8988T (cell line): ENCODE results near the gene AIFM3.

ENCODE experiments used
- DNase-seq: peaks from one replicate; pipeline ENCODE4 v3.0.0; 2011

The AIFM3 gene

DNA sequence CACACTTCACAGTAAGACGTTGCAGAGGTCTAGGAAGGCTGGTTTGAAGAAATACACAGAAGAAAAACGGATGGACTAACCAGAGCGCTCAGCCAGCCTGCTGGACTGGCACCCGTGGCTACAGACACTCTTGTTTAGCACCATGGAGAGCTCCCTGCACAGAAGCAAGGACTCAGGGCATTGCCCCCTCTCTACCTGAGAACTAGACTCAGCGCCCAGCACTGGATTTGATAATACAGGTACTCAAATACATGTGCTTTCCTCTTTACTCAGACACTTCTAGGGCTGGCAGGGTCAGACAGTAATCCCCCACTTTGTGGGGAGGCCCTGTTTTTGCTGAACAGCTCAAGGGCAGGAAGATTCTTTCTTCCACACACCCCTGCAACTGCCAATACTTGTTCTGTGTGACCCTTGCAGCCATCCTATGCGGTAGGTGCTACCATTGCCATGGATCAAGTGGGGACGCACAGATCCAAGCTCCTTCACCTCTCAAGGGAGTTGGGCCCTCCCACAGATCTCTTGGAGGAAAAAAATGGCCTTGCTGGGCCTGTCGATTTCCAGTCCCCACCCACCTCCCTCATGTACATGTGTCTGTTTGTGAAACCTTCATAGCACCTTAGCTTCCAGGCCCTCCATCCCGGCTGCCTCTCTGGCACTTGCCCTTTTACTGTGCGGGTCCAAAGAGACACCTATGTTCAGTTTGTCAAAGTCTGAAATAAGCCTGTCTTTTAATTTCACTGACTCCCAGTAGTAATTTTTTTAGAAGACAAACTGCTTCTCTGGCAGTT, 42.8 kb downstream of the AIFM3 start:
- no peak for DNase-seq

DNA sequence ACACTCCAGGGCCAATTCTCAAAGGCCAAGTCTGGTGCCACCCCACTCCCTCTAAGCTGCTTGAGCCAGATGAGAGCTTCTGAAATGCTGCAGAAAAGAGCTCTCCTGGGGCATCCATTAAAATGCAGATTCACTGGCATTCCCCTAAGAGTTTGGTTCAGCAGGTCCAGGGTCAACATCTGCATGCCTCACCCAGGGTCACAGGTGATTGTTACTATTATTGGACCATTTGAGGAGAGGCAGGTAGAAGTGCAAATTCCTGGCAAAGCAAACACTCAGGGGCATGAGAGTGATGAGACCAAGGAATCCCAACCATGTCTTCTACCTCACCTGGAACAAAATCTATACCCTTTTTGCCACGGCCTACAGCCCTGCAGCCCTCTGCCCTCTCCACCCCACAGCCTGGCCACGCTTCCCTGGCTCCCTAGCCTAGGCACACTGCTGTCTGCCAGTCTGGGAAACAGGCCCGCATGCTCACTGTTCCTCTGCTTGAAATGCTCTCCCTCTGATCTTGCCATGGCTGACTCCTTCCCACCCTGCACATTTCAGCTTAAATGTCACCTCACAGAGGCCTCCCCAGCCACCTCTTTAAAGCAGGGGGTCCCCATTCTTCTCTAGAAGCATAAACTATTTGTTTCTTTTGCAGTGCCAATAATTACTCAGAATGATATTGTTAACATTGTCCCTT, 43.5 kb downstream of the AIFM3 start:
- DNase-seq, result no peak

DNA sequence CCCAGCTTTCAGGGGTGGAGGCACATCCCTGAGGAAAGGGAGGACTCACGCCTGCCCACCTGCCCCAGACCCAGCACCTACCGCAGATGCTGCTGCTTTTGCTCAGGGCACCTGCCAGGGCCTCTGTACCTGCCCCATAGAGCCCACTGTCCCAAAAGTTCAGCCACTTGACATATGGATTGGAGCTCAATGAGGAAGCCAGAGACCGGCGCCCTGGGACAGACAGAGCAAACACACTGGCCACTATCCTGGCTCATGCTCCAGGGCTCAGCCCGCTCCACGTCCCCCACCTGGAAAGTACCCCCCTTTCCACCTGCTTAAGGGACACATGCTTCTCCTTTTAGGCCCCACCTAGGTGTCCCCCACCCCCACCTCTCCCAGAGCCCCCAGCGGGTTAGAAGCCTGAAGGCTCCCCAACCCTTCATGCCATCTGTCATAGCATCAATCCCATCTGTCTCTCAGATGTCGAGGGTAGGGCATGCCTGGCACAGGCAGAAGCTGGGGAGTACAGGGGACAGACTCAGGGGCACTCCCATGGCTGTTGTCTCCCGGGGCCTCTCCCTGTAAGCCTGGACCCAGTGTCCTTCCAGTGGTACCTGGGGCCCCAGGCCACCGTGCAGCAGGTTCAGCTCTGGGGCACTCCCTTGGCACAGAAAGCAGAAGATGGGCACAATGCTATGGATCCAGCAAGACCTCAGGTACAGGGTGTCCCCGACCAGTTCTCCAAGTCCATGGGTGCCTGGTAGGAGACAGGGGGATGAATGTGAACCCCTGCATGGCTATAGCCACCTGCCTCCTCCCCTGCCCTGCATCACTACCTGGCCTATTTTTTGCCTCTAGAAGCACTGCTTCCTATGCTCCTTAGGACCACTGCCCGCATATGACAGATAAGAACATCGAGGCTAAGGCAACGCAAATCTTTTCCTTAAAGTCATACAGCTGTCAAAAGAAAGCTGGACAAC, 45.7 kb downstream of the AIFM3 start:
- no peak for DNase-seq

DNA sequence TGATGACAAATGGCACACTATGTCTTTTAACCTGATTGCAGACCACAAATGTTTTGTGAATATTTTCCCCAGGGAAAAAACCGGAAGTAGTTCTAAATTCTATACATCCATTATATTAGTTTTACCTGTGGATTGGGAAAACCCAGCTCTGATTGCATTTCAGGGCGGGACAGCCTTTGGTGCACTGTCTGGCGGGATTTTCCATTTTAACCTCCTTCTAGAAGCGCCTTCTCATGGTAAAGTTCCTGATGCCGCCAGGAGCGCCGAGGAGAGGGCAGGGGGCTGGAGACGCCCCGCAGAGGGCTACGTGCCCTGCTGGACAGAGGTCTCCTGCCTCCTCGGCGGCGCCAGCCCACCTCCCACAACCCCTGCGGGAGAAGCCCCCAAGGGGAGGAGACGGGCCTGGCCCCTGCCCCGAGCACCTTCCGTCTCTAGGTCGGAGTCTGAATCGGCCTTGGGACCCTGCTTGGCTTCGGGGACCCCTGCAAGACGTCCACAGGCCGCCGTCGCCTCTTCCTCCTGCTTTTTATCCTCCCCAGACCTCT, 46.7 kb downstream of the AIFM3 start:
- DNase-seq, result no peak

DNA sequence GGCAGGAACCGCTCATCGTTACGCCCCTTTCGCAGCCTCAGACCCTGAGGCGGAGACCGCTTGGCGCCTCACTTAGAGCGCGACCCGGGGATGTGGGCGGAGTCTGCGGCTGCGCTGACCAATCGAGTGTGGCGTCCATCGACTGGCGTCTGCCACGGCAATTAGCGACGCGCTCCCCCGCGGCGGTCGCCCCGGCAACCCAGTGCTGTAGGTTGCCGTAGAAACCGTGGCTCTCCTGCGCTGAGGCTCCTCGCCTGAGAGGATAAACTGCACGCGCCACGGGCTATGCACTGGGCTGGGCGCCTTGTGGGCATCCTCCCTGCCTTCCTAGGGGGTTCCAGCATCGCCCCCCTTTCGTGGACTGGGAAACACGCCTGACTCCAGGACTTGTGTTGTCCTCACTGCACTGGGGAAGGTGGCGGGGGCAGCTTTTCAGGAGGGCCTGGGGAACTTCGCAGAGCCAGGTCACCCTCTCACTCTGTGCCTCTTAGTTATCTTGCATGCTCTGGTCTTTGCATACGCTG, 47.2 kb downstream of the AIFM3 start:
- peak; percentile 78 for DNase-seq

DNA sequence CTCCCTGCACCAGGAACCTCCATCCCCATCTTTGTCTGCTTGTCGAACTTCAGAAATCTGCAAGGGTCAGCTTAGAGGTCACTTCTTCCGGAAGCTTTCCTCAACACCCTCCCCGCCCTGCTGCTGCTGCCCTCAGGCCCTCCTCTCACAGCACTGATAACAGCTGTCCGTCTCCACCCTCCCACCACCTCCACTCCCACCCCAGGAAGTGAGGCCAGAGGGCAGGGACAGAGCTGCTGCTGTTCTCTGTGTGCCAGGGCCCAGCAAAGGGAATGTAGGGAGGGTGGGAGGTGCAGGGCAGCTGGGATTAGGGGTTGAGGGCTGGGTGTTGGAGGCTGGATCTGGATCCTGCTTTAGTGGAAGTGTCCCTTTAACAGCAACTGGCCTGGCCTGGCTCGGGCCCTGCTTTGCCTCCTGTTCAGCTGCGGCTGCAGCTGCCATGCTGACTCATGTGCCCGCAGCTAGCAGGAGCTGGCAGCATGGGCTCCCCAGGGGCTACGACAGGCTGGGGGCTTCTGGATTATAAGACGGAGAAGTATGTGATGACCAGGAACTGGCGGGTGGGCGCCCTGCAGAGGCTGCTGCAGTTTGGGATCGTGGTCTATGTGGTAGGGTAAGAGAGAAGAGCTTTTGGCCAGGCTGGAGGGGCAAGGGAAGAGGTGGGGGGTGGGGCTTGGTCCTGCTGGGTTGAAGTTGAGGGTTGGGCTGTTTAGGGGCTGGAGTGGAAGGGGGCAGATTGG, 47.8 kb downstream of the AIFM3 start, which contains the start of gene P2RX6:
Gene P2RX6 (plus strand): TSS at position 440 of the 740 bp plus-strand sequence. CDS start 10 bp downstream, at position 450.
- no peak for DNase-seq

DNA sequence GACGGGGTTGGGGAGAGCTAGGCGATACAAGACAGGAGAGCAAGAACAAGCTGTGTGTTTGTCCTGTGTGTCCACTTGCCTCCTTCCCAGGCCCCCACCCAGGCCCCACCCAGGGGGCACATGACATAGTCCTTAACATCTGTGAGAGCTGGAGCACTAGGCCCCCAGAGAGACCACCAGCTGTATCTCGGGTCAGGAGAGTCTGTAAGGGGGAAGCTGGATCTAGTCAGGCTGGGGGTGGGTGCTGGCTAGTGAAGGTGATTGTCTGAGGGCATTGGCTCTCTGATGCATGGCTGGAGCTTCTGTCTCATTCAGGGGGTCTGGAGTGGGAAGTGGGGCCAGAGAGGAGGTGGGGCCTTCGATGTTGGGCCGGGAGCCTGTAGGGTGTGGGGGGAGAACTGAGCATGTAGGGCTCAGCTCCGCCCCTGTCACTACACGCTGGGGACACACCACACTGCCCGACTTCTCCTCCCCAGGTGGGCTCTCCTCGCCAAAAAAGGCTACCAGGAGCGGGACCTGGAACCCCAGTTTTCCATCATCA, 48.5 kb downstream of the AIFM3 start:
- no peak for DNase-seq

DNA sequence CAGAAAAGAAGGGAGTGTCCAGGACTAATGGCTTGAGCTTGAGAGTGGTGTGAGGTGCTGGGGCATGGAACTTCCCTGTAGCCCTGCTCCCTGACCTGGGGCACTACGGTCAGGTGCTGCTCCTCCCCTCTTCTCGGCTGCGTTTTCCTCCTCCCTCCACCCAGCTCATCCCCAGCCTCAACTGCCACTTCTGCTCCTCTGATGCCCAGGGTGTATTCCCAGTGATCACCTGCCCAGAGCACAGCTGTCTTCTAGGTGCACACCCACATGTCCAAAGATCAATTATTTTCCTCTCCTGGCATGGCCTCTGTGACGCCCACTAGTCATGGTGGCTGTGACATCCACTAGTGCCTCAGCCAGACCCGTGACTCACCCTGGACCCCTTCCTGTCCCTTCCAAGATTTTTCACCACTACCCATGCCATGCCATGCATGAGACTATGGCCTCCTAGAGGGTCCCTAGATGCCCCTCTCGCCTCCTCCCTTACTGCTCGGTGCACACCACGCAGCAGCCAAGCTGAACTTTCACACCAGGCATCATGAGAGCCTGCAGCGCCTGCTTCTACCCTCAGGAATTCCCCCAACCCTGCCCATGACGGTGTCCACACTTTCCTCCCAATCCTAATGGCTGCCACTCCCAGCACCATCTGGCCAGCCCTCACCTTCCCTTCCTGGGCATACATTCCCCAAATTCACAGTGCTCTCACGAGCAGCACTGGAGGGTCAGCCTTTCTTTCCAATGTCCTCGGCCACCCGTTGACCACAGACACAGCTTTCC, 49.8 kb downstream of the AIFM3 start:
- no peak for DNase-seq

DNA sequence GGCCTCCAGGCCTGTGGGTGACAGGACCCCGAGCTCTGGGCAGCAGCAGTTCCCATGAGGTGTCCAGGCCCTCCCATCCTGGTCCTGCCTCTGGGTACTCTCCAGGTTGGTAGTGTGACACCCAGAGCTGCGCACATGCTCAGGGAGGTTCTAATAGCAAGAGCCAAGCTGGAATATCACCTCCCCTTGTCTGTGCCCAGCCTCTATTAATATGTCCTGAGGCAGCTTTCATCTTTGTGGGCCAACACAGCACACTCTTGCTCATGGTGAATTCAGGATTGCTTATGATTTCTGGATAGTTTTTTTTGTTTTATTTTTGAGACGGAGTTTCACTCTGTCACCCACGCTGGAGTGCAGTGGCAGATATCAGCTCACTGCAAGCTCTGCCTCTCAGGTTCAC, 51.3 kb downstream of the AIFM3 start:
- no peak for DNase-seq

DNA sequence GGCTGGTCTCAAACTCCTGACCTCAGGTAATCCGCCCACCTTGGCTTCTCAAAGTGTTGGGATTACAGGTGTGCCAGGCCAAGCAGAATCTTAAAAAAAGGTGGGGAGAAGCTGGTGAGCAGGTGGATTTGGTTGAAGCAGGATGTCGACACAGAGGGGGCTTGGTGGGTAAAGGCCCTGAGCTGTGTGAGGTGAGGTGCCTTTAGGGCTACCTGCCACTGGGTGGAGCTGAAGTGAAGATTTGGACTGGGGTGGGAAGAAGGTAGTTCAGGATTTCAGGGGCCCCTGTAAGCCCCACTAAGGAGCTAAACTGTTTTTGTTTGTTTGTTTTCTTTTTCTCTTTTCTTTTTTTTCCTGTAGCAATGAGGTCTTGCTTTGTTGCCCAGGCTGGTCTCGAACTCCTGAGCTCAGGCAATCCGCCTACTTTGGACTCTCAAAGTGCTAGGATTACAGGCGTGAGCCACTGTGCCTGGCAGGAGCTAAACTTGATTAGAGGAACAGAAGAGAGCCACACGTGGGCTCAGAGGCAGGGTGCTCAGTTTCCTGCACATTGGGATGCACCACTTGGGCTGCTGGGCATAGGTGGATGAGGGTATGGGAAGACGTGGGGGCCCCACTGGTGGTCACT, 53.9 kb downstream of the AIFM3 start:
- peak; percentile 79 for DNase-seq

DNA sequence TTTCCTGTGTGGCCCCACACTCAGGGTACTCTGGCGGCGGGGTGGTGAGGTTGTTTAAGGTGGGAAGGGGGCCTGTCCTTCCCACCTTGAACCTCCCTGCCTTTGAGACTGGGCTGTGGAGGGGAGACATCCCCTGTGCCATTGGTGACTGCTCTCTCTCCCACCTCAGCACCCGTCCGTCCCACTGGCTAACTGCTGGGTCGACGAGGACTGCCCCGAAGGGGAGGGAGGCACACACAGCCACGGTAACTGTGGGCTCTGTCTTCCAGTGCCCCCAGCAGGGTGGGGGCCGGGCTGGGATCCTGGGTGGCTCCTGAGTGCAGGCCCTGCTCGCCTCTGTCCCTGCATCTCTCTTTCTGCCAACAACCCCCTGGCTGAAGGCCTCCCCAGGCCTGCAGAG, 55.5 kb downstream of the AIFM3 start:
- no peak for DNase-seq

DNA sequence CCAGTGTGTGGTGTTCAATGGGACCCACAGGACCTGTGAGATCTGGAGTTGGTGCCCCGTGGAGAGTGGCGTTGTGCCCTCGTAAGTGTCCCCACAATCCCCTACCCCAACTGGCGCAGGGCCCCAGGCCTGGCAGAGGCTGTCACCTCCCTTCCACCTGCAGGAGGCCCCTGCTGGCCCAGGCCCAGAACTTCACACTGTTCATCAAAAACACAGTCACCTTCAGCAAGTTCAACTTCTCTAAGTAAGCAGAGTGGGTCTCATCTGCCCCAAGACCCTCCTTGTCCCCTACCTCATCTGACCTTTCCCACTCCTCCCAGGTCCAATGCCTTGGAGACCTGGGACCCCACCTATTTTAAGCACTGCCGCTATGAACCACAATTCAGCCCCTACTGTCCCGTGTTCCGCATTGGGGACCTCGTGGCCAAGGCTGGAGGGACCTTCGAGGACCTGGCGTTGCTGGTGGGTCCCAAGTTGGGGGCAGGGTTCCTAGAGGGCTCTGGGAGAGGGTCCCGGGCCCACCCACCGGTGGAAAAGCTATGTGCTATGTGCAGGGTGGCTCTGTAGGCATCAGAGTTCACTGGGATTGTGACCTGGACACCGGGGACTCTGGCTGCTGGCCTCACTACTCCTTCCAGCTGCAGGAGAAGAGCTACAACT, 56.0 kb downstream of the AIFM3 start:
- no peak for DNase-seq

DNA sequence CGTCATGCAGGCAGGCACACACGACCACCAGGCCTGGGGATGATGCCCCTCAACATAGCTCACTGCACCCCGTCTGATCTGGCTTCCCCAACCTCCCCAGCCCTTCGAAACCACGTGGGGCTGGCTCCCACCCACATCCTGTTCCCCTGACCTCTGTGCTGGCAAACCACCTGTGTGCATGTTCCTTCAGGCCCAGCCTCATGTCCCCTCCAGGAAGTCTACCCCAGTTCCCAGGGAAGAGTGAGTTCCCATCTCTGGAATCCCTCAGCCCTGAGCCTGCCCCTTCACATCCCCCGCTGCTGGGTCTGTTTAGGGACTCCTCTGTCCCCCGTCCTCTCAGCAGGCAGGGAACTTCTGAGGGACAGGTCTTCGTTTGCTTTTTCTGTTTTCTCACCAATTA, 58.2 kb downstream of the AIFM3 start:
- DNase-seq, result no peak

DNA sequence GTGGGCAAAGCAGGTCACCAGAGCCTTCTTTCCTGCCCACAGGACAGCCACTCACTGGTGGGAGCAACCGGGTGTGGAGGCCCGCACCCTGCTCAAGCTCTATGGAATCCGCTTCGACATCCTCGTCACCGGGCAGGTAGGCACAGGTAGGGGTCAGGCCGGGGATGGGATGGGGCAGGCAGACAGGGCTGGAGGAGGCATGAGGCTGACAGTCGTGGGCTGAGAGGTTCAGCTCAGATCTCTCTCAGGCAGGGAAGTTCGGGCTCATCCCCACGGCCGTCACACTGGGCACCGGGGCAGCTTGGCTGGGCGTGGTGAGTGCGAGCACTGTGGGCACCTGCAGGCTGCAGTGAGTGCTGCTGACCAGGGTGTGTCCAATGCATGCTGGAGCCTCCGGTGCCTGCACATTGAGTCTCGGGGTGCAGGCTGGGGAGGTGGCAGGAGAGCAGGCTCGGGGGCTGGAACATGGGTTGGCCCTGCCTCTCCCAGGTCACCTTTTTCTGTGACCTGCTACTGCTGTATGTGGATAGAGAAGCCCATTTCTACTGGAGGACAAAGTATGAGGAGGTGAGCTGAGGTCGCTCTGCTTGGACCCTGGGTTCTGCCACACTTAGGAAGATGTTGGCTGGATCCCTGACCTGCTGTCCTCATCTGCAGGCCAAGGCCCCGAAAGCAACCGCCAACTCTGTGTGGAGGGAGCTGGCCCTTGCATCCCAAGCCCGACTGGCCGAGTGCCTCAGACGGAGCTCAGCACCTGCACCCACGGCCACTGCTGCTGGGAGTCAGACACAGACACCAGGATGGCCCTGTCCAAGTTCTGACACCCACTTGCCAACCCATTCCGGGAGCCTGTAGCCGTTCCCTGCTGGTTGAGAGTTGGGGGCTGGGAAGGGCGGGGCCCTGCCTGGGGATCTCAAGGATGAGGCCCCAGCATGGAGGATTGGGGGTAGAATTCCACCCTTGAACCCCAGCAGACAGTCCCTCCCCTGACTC, 59.0 kb downstream of the AIFM3 start:
- no peak for DNase-seq

DNA sequence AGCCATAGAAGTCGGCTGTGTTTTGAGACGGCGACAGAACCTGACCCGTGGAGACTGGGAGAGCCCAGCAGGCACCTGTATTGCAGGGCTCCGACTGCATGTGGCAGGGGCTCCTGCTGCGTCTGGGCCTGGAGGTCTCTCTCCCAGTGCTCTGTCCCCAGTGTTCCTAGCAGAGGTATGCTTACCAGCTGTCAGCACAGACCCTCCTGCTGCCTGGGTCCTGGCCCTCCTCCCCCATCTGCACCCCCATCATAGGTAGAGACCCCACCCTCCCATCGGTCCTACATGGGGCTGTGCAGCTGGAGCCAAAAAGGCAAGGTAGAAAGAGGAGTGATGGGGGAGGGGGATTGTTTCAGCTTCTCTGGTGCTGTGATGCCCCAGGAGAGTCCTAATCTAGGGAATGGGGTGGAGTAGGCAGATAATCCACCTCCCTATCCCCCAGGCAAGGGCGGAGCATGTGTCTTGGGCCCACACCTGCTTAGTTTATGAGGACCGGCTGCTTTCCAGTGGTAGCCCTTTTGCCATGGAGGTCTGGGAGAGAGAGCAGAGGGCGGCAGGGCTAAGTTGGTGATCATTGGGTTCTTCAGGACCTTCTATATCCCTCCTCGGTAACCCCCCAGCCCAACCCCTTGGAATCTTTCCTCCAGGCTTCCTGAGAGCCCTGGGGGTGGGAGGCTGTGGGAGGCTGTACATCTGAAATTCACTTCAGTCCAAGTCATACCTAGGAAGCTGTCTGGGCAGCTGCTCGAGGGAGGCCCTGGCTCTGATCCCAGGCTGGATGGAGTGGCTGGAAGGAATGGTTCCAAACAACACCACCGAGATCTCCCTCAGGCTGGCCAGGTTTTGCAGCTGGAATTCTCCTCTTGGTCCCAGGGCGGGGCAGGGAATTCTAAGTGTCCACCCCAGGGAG, 60.0 kb downstream of the AIFM3 start:
- no peak for DNase-seq

DNA sequence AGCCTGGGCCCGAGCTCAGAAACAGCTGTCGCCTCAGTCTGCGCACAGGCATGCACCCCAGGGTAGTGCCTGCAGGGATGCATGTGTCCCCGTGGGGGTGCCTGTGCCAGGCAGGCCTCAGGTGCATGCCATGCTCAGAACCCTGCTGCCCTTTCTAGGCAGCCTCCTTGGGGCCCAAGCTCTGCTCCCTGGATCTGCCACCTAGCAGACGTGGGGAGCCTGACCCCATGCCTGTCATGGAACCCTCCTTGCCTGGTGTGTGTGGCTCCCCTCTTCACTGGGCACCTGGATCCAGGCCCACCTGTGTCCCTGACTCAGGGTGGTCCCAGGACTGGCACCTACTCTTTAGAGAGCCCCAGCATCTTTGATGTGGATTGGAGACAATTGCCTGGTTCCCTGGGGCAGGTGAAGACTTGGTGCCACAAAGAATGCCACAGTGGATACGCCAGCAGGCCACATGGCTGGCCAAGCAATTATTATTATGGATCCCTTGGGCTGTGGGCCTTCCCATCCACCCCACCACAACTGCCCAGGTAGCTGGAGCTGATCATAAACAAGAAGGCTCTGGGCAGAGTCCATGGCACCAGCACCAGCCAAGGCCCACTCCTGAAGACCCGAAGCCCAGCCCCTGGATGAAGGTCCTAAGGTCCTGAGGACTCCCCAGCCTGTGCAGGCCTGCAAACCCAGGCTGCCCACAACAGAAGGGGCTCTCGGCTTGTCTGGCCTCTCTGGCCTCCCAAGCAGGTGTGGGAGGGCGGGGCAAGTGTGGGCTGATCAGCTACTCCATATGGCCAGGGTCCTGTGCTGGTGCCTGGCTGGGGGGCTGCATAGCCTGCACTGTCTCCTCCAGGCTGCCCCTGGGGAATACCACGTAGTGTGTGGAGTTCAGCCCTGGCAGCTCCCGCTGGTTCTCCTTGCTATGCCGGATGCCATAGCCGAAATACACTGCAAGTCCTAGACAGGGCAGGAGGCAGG, 61.5 kb downstream of the AIFM3 start:
- DNase-seq, result no peak
